ENCODE data around the gene NTN3.
"Not testable (repeated sequence)": the region's sequence is repeated elsewhere in the genome, so short reads cannot be mapped to it uniquely, and the experiment has no call there.

The NTN3 gene

GRCh38 chr16:2479996-2480395, 8.9 kb downstream of the NTN3 start:
- not testable (repeated sequence) for DNase-seq (ENCODE audit: low read depth in 2 of 2)

GRCh38 chr16:2480948-2481347, 9.9 kb downstream of the NTN3 start:
- DNase-seq (ENCODE audit: low read depth in 2 of 2), result no peak

DNA sequence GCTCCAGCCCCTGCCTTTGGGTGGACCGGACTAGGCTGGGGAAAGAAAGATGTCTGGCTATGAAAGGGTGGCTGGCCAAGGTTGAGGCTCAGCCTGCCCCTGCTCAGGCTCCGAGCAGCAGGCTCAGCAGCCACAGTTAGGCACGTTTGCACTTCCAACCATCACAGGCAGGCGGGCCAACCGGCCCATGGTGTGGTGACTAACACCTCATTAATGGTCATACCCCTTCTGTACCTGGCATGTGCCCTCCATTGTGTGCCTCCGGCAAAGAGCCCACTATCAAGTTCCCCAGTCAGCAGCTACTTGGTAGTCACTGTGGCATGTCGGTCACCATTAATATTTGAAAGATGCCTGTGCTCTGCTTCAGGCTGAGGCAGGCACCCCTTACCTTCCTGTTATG, 10.6 kb downstream of the NTN3 start:
- DNase-seq (ENCODE audit: low read depth in 2 of 2), result no peak

DNA sequence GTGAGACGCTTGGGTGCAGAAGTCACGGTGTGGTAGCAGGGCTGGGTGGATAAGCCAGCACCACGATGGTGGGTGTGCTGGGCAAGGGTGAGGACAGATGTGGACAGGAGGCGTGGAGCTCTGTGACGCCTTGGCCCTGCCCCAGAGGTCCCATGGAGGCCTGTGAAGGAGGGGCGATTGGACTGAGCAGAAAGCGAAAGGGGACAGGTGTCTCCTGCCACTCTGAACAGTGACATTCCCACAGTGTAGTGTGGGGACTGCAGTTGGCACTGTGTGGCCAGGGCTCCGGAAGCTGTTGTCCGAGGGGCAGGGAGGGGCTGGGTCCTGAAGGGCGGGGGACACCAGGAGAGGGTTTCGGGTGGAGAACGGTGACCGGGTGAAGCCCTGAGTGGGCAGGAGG, 11.2 kb downstream of the NTN3 start:
- DNase-seq (ENCODE audit: low read depth in 2 of 2), result no peak

DNA sequence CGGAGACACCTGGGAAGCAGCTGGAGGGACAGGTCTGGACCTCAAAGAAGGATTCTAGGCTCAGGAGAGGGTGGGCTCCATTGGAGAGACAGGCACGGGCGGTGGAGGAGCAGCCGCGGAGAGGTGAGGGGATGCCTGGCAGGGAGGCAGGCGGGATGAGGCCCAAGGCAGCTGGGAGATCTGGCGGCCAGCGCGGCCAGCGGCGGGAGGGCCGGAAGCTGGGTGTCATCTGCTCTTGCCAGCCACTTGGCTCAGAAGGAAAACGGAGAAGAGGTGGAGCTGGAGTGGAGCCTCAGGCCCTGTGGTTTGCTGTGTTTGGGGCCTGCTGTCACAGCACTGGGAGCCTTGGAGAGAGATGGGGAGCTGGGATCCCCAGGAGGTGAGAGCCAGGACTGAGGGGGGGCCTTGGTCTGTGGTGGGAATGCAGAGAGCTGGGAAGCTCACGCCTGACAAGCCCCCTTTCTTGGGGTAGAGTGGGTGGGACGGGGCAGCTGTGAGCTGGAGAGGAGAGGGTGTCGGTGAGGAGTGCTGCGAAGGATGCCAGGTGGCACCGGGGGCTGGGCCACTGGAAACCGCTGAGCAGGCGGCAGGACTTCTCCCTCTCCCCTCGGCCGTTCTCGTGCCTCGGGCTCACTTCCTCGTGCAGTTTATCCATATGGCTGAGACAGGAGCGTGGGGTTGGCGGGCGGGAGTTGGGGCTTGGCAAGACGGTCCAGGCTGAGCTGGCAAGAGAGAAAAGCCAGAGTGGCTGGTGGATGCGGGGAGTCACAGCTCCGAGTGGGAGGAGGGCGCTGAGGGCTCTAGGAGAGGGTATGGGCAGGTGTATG, 11.8 kb downstream of the NTN3 start:
- DNase-seq (ENCODE audit: low read depth in 2 of 2), result no peak

DNA sequence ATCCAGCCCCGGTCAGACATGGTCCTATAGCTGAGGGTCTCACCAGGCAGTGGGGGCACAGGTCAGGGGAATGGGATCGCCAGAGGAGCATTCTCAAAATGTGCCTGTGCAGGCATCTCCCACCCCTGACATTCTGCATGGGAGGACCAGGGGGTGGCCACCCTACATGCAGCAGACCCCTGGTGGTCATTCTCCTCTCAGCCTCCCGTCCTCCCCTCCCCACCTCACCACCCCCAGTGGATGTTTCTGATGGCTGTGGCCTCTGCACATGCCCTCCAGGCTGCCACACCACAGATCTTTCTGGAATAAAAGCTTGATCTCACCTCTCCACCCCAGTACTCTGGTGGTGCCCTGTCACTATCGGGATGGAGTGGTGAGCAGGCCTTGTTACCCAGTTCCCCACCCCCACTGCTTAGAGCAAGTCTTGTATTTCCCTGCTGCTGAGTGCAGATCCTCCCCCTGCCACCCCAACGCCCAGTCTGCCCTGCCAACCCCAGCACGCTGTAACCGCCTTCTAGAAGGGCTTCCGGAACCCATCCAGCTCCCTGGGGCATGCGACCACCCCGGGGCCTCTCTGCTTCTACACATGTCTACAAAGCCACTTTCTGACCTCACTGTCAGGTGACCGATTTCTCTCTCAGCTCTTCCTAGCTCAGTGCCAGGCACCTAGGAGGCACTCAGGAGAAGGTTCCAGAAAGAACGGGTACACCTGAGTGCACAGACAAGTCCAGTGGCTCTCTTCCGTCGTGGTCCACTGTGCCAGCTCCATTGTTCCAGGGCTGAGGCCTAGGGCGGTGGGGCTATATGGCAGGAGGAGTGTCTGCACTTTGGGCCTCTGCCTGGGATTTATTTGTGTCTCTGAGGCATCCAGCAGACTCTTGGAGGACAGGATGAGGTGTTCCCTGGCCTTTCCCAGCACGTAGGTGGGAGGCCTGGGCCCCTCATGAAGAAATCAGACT, 13.1 kb downstream of the NTN3 start:
- DNase-seq (ENCODE audit: low read depth in 2 of 2), result no peak

GRCh38 chr16:2484898-2485508, 13.9 kb downstream of the NTN3 start:
- no peak for DNase-seq (ENCODE audit: low read depth in 2 of 2)

DNA sequence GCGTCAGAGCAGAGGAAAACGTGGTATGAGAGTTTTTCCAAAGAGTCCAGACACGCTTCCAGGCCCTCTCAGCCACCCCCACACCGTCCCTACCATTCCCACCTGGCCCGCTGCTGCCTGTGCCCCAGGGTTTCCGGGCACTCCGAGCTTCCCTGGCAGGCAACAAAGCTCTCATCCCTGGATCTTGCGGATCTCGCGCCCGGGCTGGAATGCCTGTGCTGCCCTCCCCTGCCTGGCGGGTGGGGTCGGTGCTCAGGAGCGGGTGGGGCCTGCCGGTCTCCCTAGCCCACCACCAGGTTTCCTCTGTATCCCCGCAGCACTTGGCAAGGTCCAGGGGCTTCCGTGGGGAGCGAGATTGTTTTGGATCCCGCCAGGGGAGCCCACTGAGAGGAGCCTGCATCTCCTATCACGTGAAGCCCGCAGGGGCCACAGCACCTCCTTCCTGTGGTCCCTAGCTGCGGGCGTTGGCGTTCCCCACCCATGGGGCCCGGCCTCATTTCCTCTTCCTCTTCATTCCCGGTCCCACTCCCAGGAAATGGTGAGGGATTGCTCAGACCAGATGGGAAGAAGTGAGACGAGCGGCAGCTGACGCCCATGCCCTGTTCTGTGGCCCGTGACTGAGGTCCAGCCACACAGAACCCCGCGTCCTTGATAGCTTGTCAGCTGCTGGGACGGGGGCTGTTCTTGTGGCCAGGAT, 14.9 kb downstream of the NTN3 start:
- DNase-seq (ENCODE audit: low read depth in 2 of 2), result no peak

GRCh38 chr16:2486645-2487516, 15.8 kb downstream of the NTN3 start:
- DNase-seq (ENCODE audit: low read depth in 2 of 2), result no peak

- DNase-seq (ENCODE audit: low read depth in 2 of 2), result no peak
These were observed 16.4 kb downstream of the NTN3 start for GRCh38 chr16:2487517-2487842.

DNA sequence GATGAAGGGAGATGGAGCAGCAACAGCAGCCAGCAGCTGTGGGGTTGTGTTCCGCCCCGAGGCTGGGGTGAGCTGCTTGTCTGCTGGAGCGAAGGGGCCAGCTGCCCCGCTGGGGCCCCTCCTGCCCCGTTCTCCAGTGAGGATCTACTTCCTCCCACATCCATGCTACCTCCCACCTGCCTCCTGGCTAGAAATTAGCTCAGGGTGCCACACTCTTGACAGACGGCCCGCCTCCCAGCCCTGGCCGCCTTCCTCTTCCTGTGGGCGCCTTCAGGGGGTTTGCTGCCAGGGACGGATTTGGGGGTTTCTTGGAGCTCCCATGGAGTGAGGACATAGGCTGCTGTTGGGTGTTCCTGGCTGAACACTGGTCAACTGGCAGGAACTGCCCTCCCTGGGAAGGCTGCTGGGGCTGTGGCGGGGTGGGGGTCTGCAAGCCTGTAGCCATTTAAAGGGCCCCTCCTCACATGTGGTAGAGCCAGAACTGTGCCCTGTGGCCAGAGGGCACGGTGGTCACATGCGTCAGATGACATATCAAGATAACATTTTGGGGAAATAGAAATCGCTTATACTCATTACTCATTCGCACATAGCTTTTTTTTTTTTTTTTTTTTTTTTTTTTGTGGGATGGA, 16.9 kb downstream of the NTN3 start:
- DNase-seq (ENCODE audit: low read depth in 2 of 2), result no peak

GRCh38 chr16:2489581-2489980, 18.5 kb downstream of the NTN3 start:
- DNase-seq (ENCODE audit: low read depth in 2 of 2), result no peak

DNA sequence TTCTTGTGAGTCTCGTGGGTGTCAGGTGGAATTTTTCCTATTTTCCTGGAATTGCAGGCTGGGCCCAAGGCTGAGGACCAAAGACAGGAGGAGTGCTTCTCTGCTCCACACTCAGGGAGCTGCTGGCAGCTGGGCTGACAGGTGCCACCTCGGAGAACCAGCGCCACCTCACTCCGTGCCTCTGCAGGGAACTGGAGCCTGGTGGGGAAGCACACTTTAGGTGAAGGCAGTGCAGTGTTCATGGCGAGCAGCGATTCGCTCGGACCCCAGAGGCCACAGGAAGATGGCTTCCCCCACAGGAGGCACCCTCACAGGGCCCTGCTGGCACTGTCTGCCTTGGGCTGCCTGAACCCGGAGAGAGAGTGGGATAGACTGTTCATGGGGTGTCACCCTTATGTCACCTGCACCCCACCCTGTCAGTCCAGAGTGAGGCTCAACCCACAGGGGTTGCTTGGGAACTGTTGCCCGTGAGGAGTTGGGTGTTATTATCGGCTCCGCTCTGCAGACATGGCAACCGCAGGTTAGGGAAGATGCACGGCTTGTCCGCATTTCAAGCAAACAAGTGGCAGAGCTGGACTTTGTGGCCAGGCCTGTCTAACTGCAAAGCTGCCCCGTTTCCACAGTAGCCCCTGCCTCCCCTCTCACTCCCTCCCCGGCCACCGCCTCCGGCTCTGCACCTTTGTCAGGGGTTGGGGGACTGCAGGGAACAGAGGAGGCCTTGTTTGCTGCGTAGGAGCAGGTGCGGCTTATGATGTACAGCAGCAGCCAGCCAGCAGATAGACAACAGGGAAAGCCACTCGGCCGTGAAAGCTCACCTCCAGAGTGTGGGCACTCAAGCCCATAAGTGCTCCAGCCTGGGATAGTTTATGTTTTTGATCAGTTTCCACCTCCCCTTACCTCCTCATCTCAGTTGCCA, 19.4 kb downstream of the NTN3 start:
- no peak for DNase-seq (ENCODE audit: low read depth in 2 of 2)

GRCh38 chr16:2492292-2492691, 21.2 kb downstream of the NTN3 start:
- DNase-seq (ENCODE audit: low read depth in 2 of 2), result no peak

GRCh38 chr16:2493605-2494004, 22.5 kb downstream of the NTN3 start:
- no peak for DNase-seq (ENCODE audit: low read depth in 2 of 2)

DNA sequence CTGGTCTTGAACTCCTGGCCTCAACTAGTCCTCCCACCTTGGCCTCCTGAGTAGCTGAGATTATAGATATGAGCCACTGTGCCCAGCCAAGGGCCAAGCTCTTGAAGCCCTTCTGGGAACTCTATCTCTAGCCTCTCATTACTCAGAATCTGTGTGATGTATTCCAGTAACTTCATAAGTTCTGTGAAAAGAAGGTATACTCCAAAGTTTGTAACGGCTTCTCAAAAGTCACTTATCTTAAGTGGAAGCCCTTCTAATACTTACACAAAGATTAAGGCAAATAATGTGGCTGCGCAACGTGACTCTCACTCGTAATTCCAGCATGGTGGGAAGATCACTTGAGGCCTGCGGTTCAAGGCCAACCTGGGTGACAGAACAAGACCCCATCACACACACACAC, 23.5 kb downstream of the NTN3 start:
- no peak for DNase-seq (ENCODE audit: low read depth in 2 of 2)

DNA sequence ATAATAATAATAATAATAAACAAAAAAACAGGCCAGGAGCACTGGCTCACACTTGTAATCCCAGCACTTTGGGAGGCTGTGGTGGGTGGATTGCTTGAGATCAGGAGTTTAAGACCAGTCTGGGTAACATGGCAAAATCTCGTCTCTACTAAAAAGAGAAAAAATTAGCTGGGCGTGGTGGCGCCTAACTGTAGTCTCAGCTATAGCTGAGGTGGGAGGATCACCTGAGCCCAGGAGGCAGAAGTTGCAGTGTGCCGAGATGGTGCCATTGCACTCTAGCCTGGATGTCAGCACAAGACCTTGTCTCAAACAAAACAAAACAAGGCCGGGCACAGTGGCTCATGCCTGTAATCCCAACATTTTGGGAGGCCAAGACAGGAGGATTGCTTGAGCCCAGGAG, 23.9 kb downstream of the NTN3 start:
- DNase-seq (ENCODE audit: low read depth in 2 of 2), result no peak

DNA sequence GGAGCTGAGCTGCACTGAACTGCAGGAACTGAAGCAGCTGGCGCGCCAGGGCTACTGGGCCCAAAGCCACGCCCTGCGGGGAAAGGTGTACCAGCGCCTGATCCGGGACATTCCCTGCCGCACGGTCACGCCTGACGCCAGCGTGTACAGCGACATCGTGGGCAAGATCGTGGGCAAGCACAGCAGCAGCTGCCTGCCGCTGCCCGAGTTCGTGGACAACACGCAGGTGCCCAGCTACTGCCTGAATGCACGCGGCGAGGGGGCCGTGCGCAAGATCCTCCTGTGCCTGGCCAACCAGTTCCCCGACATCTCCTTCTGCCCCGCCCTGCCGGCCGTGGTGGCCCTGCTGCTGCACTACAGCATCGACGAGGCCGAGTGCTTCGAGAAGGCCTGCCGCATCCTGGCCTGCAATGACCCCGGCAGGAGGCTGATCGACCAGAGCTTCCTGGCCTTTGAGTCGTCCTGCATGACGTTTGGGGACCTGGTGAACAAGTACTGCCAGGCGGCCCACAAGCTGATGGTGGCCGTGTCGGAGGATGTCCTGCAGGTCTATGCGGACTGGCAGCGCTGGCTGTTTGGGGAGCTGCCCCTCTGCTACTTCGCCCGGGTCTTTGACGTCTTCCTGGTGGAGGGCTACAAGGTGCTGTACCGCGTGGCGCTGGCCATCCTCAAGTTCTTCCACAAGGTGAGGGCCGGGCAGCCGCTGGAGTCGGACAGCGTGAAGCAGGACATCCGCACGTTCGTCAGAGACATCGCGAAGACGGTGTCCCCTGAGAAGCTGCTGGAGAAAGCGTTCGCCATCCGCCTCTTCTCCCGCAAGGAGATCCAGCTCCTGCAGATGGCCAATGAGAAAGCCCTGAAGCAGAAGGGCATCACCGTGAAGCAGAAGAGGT, 25.4 kb downstream of the NTN3 start:
- DNase-seq (ENCODE audit: low read depth in 2 of 2), result no peak

Data from fibroblast of skin of left biceps (primary cell).